GM06990 (cell line): Measurements from ENCODE around the gene TMEM236.
A peak's percentile ranks its signal among the peaks of the same experiment; 100 is the strongest.

Experiments
- DNase-seq: peaks from one replicate; pipeline ENCODE4 v3.0.0-alpha.2; 2011; ENCODE audit not compliant: insufficient read length; ENCODE audit errors: extremely low read depth
- H3K27me3 ChIP-seq: replicated peaks from 2 replicates; pipeline ENCODE4 v1.6.0; 2011; ENCODE audit warnings: low read length; ENCODE audit not compliant: control insufficient read depth, insufficient read depth
- H3K36me3 ChIP-seq: 2 replicates; pipeline ENCODE4 v1.5.1; 2011; ENCODE audit warnings: low read length; ENCODE audit not compliant: control insufficient read depth, insufficient read depth
- H3K4me3 ChIP-seq: replicated peaks from 2 replicates; pipeline ENCODE4 v1.5.1; 2011; ENCODE audit warnings: low read depth, mild to moderate bottlenecking, control low read depth, low read length
- CTCF ChIP-seq: IDR thresholded peaks from 2 replicates; pipeline ENCODE4 v1.5.1; 2011; ENCODE audit warnings: low read length, control low read depth, mild to moderate bottlenecking, inconsistent platforms; ENCODE audit not compliant: insufficient read depth, poor library complexity, severe bottlenecking

TMEM236 gene

GRCh38 chr10:17768957-17769356, 17.0 kb downstream of the TMEM236 start:
- H3K36me3 ChIP-seq: no peaks in the 10 kb centered on the region
- no peak for DNase-seq
- TF ChIP-seq CTCF: no peak

GRCh38 chr10:17771017-17771416, 19.0 kb downstream of the TMEM236 start:
- Histone ChIP-seq H3K27me3 (no peaks in the 10 kb centered on the region), H3K4me3 (no peak overlapping the region), H3K36me3 (no peaks in the 10 kb centered on the region)
- no peak for TF ChIP-seq CTCF
- no peak for DNase-seq

More at GRCh38 chr10:17768957-17769356, 17.0 kb downstream of the TMEM236 start:
- no peaks in the 10 kb centered on the region for H3K27me3 ChIP-seq
- H3K4me3 ChIP-seq: no peak overlapping the region

- DNase-seq: no peak
- Histone ChIP-seq H3K27me3 (no peaks in the 10 kb centered on the region; the same call in 1 of the 2 replicates), H3K36me3 (no peaks in the 10 kb centered on the region), H3K4me3 (no peak overlapping the region)
- TF ChIP-seq CTCF: no peak
Measured at GRCh38 chr10:17779784-17780183, 27.8 kb downstream of the TMEM236 start.

GRCh38 chr10:17780727-17781126, 28.7 kb downstream of the TMEM236 start:
- no peak for DNase-seq
- Histone ChIP-seq H3K36me3 (no peaks in the 10 kb centered on the region), H3K4me3 (no peak overlapping the region), H3K27me3 (no peaks in the 10 kb centered on the region; the same call in 1 of the 2 replicates)
- no peak for TF ChIP-seq CTCF

- TF ChIP-seq CTCF: peak; percentile 14
- H3K4me3 ChIP-seq: no peak overlapping the region
- DNase-seq: no peak
- H3K27me3 ChIP-seq: no peaks in the 10 kb centered on the region; the same call in 1 of the 2 replicates
- H3K36me3 ChIP-seq: no peaks in the 10 kb centered on the region
Measured at GRCh38 chr10:17781856-17782255, 29.9 kb downstream of the TMEM236 start.
